ES-I3 (cell line): ENCODE data around the gene IKZF4.

Experiments used
- H3K36me3 ChIP-seq: 2 replicates; pipeline ENCODE4 v1.6.1; 2013; ENCODE audit warnings: mild to moderate bottlenecking, low read length, control low read depth, moderate library complexity; ENCODE audit not compliant: insufficient read depth
- H3K4me1 ChIP-seq: 2 replicates; pipeline ENCODE4 v1.6.1; 2013; ENCODE audit warnings: mild to moderate bottlenecking, control low read depth, low read length; ENCODE audit not compliant: insufficient read depth
- H3K9ac ChIP-seq: 2 replicates; pipeline ENCODE4 v1.6.1; 2013; ENCODE audit warnings: low read depth, mild to moderate bottlenecking, low read length, moderate library complexity
- H3K9me3 ChIP-seq: 2 replicates; pipeline ENCODE4 v1.6.1; 2013; ENCODE audit warnings: mild to moderate bottlenecking, low read length, moderate library complexity; ENCODE audit not compliant: control insufficient read depth, insufficient read depth

The IKZF4 gene

DNA sequence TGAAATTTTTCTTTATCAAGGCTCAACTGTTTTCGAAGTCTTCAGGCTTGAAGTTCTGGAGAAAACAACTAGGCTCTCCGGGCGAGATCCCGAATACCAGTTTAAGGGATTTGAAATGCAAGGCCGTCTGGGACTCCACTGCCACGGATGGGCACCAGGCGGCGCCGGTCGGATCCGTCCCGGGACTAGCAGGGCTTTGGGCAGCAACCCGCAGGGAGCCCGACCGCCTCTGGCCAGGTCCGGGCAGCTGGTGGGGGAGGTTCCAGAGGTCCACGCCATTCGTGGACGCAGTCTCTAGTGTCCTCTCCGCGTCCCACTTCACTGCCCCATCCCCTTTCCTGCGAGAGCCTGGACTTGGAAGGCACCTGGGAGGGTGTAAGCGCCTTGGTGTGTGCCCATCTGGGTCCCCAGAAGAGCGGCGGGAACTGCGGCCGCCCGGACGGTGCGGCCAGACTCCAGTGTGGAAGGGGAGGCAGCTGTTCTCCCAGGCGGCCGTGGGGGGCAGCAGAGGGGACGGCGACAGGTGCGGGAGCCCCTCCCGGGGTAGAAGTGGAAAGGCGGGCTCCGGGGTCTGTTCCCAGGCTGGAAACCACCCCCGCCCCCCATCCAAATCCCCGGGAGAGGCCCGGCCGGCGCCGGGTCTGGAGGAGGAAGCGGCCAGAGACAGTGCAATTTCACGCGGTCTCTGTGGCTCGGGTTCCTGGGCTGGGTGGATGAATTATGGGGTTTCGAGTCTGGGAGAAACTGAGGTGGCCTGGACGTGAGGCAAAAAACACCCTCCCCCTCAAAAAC lies 58.3 kb downstream of the IKZF4 start:
- Histone ChIP-seq H3K4me1 (peaks cover 23% of the 10 kb centered on the region), H3K36me3 (no peaks in the 10 kb centered on the region), H3K9me3 (no peaks in the 10 kb centered on the region), H3K9ac (peak overlapping the region; percentile 86)

DNA sequence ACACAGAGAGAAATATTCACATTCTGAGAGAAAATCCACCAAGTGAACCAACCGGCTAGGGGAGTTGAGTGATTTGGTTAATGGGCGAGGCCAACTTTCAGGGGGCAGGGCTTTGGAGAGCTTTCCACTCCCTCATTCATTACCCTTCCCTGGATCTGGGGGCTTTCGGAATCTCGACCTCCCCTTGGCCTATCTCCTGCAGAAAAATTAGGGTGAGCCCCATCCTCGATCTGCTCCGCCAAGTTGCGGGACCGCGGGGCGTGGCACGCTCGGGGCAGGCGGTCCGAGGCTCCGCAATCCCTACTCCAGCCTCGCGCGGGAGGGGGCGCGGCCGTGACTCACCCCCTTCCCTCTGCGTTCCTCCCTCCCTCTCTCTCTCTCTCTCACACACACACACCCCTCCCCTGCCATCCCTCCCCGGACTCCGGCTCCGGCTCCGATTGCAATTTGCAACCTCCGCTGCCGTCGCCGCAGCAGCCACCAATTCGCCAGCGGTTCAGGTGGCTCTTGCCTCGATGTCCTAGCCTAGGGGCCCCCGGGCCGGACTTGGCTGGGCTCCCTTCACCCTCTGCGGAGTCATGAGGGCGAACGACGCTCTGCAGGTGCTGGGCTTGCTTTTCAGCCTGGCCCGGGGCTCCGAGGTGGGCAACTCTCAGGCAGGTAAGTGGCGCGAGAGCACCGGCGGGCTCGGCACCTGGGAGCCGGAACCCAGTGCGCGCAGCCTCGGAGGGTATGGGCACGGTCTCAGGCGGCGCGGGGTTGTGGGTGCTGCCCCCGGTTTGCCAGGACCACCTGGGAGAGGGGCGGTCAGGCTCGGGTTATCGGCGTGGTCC lies 59.1 kb downstream of the IKZF4 start, which contains the start of gene ERBB3:
TSS of gene ERBB3 (plus strand) at position 443 of the 833 bp plus-strand sequence. CDS start at position 579, 136 bp downstream.
- H3K36me3 ChIP-seq: no peaks in the 10 kb centered on the region
- peak within 1 kb of the TSS; percentile 86 for H3K9ac ChIP-seq
- no peaks in the 10 kb centered on the region for H3K9me3 ChIP-seq
- H3K4me1 ChIP-seq: peaks cover 23% of the 10 kb centered on the region

DNA sequence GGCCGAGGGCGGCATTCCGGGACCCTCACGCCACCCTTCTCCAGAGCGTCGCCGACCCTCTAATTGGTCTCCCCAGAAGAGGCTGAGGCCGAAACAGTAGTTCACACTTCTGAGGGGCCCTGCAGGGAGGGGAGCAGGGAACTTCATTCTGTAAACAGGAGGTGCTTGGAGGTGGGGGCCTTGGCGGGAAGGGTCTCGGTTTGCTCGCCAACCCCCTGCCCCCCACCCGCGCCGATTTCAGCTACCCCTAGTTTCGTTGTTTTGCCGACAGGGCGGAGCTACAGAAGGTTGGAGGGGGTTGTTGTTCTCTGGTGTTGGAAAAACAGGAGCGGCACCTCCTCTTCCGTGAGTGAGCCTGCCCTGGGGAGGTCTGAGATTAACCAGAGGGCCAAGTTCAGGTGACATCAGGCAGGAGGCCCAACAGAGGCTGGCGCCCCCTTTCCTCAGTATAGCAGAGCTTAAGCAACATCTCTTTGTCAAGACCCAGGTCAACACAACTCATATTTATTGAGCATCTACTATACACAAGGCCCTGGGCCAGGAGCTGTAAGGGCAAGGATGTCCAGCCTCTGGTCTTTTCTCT lies 59.8 kb downstream of the IKZF4 start:
- Histone ChIP-seq H3K36me3 (no peaks in the 10 kb centered on the region), H3K9ac (peak overlapping the region; percentile 86), H3K9me3 (no peaks in the 10 kb centered on the region), H3K4me1 (peaks cover 23% of the 10 kb centered on the region)

GRCh38 chr12:56081393-56082347 lies 60.8 kb downstream of the IKZF4 start:
- H3K4me1 ChIP-seq: peaks cover 32% of the 10 kb centered on the region
- no peaks in the 10 kb centered on the region; the same call in 1 of the 2 replicates for H3K36me3 ChIP-seq
- H3K9me3 ChIP-seq: no peaks in the 10 kb centered on the region
- H3K9ac ChIP-seq: peak overlapping the region; percentile 86

GRCh38 chr12:56082382-56082781 lies 61.5 kb downstream of the IKZF4 start:
- no peaks in the 10 kb centered on the region; the same call in 1 of the 2 replicates for H3K36me3 ChIP-seq
- no peak overlapping the region for H3K9ac ChIP-seq
- peaks cover 32% of the 10 kb centered on the region for H3K4me1 ChIP-seq
- no peaks in the 10 kb centered on the region for H3K9me3 ChIP-seq

- no peaks in the 10 kb centered on the region for H3K9me3 ChIP-seq
- peaks cover 32% of the 10 kb centered on the region for H3K4me1 ChIP-seq
- no peaks in the 10 kb centered on the region; the same call in 1 of the 2 replicates for H3K36me3 ChIP-seq
- no peak overlapping the region for H3K9ac ChIP-seq
Measured at GRCh38 chr12:56082967-56083366, 62.1 kb downstream of the IKZF4 start.

GRCh38 chr12:56084958-56085543 lies 64.2 kb downstream of the IKZF4 start:
- H3K36me3 ChIP-seq: no peaks in the 10 kb centered on the region; the same call in 1 of the 2 replicates

GRCh38 chr12:56086096-56086495 lies 65.3 kb downstream of the IKZF4 start:
- peaks cover 28% of the 10 kb centered on the region for H3K4me1 ChIP-seq
- H3K9ac ChIP-seq: no peak overlapping the region
- no peaks in the 10 kb centered on the region for H3K9me3 ChIP-seq
- no peaks in the 10 kb centered on the region; the same call in 1 of the 2 replicates for H3K36me3 ChIP-seq

More at GRCh38 chr12:56084958-56085543, 64.2 kb downstream of the IKZF4 start:
- no peaks in the 10 kb centered on the region for H3K9me3 ChIP-seq
- H3K4me1 ChIP-seq: peaks cover 29% of the 10 kb centered on the region
- H3K9ac ChIP-seq: no peak overlapping the region

DNA sequence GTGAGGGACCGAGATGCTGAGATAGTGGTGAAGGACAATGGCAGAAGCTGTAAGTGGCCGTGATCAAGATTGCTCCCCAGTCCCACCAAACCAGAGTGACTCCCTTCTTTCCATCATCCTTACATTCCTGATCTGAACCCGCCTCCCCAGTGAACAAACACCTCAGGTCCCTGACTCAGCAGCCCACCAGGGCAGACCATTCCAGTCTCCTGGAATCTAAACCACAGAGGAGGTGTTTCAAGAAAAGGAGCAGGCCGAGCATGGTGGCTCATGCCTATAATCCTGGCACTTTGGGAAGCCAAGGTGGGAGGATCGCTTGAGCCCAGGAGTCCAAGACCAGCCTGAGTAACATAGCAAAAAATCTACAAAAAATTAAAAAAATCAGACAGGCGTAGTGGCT lies 65.8 kb downstream of the IKZF4 start:
- Histone ChIP-seq H3K9me3 (no peaks in the 10 kb centered on the region), H3K36me3 (no peaks in the 10 kb centered on the region; the same call in 1 of the 2 replicates), H3K9ac (no peak overlapping the region), H3K4me1 (peaks cover 22% of the 10 kb centered on the region)

- H3K9me3 ChIP-seq: no peaks in the 10 kb centered on the region
- no peaks in the 10 kb centered on the region; the same call in 1 of the 2 replicates for H3K36me3 ChIP-seq
- peaks cover 16% of the 10 kb centered on the region for H3K4me1 ChIP-seq
- H3K9ac ChIP-seq: no peak overlapping the region
Measured at GRCh38 chr12:56087220-56087619, 66.4 kb downstream of the IKZF4 start.
